Measurements from ENCODE around the gene MINDY4.

- TF ChIP-seq ZNF160 (CRISPR knock-in tag; IDR thresholded peaks at IDR 0.05) (no peak), CTCF (CRISPR knock-in tag; IDR thresholded peaks at IDR 0.05) (no peak), NFIC (IDR thresholded peaks at IDR 0.05; ENCODE audit: low read length) (no peak), ZNF850 (CRISPR knock-in tag; conservative IDR thresholded peaks at IDR 0.05) (no peak), ZNF792 (CRISPR knock-in tag; IDR thresholded peaks at IDR 0.05) (no peak), YY1 (IDR thresholded peaks at IDR 0.05; ENCODE audit: insufficient read depth, insufficient replicate concordance, low read depth, low read length) (no peak), ZNF703 (CRISPR knock-in tag; IDR thresholded peaks at IDR 0.05; ENCODE audit: borderline replicate concordance) (no peak), GMEB1 (CRISPR knock-in tag; IDR thresholded peaks at IDR 0.05; ENCODE audit: borderline replicate concordance) (no peak)
These were observed 106.0 kb downstream of the MINDY4 start for GRCh38 chr7:30877015-30877769.

Measured in HepG2 (cell line).